K562 (cell line): Measurements from ENCODE around the gene RERE. TPM values are rescaled to one million over a fixed set of nuclear protein-coding genes. Genes with fewer than 3 reads are reported as not detected.

Source experiments
- ATAC-seq: fragments of 200-7000 bp; cut with Tn5 transposase; 3 replicates; pipeline ENCODE4 v1.9.1; 2020; ENCODE audit warnings: moderate library complexity
- BruUV-seq: library from RNA; stranded (reverse); fragments of 400-500 nt; replicated peaks from 2 replicates; lab custom pipeline; 2021; lab: Mats Ljungman, UMichigan
- CTCF ChIA-PET: fragments of 300-600 bp; formaldehyde crosslinking; extraction: SDS; loops from one replicate; lab custom pipeline; 2021; ENCODE audit warnings: low intra/inter-chr PET ratio; lab: Yijun Ruan, JAX
- POLR2A ChIA-PET: fragments of 300-600, 350-650 bp; sonication (Branson Sonifier 250); formaldehyde crosslinking; extraction: SDS; loops from one replicate; lab custom pipeline; 2021; ENCODE audit warnings: antibody characterized with exemption, inconsistent platforms; lab: Yijun Ruan, JAX
- DNase-seq, 4 experiments: peaks; one replicate each; pipeline versions ENCODE4 v3.0.0 to v3.0.0-alpha.2; 2011 to 2018; ENCODE audit warnings: low spot score in 3 of 4, mixed read lengths in 3 of 4; ENCODE audit errors: extremely low read depth in 1 of 4
- FAIRE-seq: peaks from 2 replicates; lab custom pipeline; 2011; peaks lifted over from hg19 to GRCh38; lab: Jason Lieb, UNC
- H2AFZ ChIP-seq: 2 replicates; pipeline ENCODE4 v1.6.0; 2011; ENCODE audit warnings: low read depth, low read length, control low read depth, inconsistent platforms
- H3K27ac ChIP-seq: fragments of 200-600 bp; 3 replicates; pipeline ENCODE4 v1.8.0; 2011; ENCODE audit warnings: low read depth, mild to moderate bottlenecking, control low read depth, inconsistent platforms, low read length, moderate library complexity, mixed read lengths; ENCODE audit errors: extremely low read depth
- H3K27me3 ChIP-seq, 2 experiments: fragments of 300-600 bp in 1 of 2; 2 replicates in 1 of 2; 3 replicates in 1 of 2; pipeline versions ENCODE4 v1.6.0 to v1.8.0; 2011; ENCODE audit warnings: inconsistent platforms in 2 of 2, low read length in 2 of 2, mild to moderate bottlenecking in 1 of 2, mixed read lengths in 1 of 2, moderate library complexity in 1 of 2; ENCODE audit not compliant: control insufficient read depth in 2 of 2, insufficient read depth in 2 of 2
- H3K36me3 ChIP-seq: fragments of 300-600 bp; 3 replicates; pipeline ENCODE4 v1.8.0; 2011; ENCODE audit warnings: mild to moderate bottlenecking, low read length, inconsistent platforms; ENCODE audit not compliant: control insufficient read depth, insufficient read depth
- H3K4me1 ChIP-seq, 2 experiments: fragments of 200-600 bp in 1 of 2; replicated peaks in 1 of 2; 2 replicates in 1 of 2; 3 replicates in 1 of 2; pipeline versions ENCODE4 v1.5.1 to v1.8.0; 2011; ENCODE audit warnings: inconsistent platforms in 2 of 2, low read length in 2 of 2, mild to moderate bottlenecking in 1 of 2, mixed read lengths in 1 of 2, moderate library complexity in 1 of 2; ENCODE audit not compliant: control insufficient read depth in 2 of 2, insufficient read depth in 2 of 2
- H3K4me2 ChIP-seq: 2 replicates; pipeline ENCODE4 v1.6.1; 2011; ENCODE audit warnings: low read length, control low read depth, inconsistent platforms, mixed read lengths; ENCODE audit not compliant: insufficient read depth
- H3K4me3 ChIP-seq: fragments of 200-600 bp; sonication (generic), shearing (Covaris generic); 2 replicates; pipeline ENCODE4 v1.5.1; 2016; ENCODE audit warnings: control low read depth, inconsistent platforms
- H3K79me2 ChIP-seq: fragments of 200-600 bp; 3 replicates; pipeline ENCODE4 v1.8.0; 2011; ENCODE audit warnings: low read length, inconsistent platforms; ENCODE audit not compliant: control insufficient read depth, insufficient read depth
- H3K9ac ChIP-seq, 2 experiments: 2 replicates each; pipeline versions ENCODE4 v1.6.0 to v1.6.1; 2011; ENCODE audit warnings: low read depth in 2 of 2, low read length in 2 of 2, control low read depth in 1 of 2, inconsistent platforms in 1 of 2, mild to moderate bottlenecking in 1 of 2, mixed read lengths in 1 of 2; ENCODE audit not compliant: insufficient read depth in 1 of 2
- H3K9me1 ChIP-seq: one replicate; pipeline ENCODE4 v1.6.0; 2011; ENCODE audit warnings: inconsistent platforms, mild to moderate bottlenecking, low read length, moderate library complexity; ENCODE audit not compliant: control insufficient read depth, insufficient read depth
- H3K9me3 ChIP-seq: replicated peaks from 2 replicates; pipeline ENCODE4 v1.5.1; 2011; ENCODE audit warnings: low read depth, low read length, inconsistent platforms; ENCODE audit not compliant: control insufficient read depth, insufficient read depth
- H4K20me1 ChIP-seq: replicated peaks from 2 replicates; pipeline ENCODE4 v1.6.1; 2011; ENCODE audit warnings: low read length, inconsistent platforms, mixed read lengths; ENCODE audit not compliant: control insufficient read depth, insufficient read depth
- GABPA ChIP-seq: fragments of 200-800 bp; sonication (Bioruptor generic); conservative IDR thresholded peaks from 2 replicates; pipeline ENCODE4 v1.6.1; 2016; ENCODE audit warnings: low read depth, missing genetic modification characterization, missing compliant biosample characterization
- HOMEZ ChIP-seq: fragments of 250-450 bp; sonication (Bioruptor Pico); IDR thresholded peaks from 2 replicates; pipeline ENCODE4 v1.4.0; 2020; ENCODE audit warnings: mild to moderate bottlenecking, moderate library complexity
- MYNN ChIP-seq, 2 experiments: sonication (generic); formaldehyde crosslinking in 1 of 2; IDR thresholded peaks; 2 replicates each; pipeline versions ENCODE4 v1.5.0 to v1.6.1; 2016 to 2020; ENCODE audit warnings: antibody characterized with exemption in 1 of 2, missing genetic modification reagents in 1 of 2
- ZNF165 ChIP-seq: fragments of 250-450 bp; sonication (Bioruptor Pico); IDR thresholded peaks from 2 replicates; pipeline ENCODE4 v1.4.0; 2020; ENCODE audit warnings: borderline replicate concordance
- ZNF316 ChIP-seq: fragments of 450-650 bp; IDR thresholded peaks from 2 replicates; pipeline ENCODE4 v1.6.1; 2016
- WGBS: fragments of 100-300 bp; shearing (Covaris generic); methylation state at CpG from one replicate; pipeline ENCODE4 v1.1.6; 2016; ENCODE audit warnings: low coverage, mixed read lengths; ENCODE audit not compliant: insufficient coverage; ENCODE audit errors: missing lambda C conversion rate; 5-methylcytosine and 5-hydroxymethylcytosine counted together
- in situ Hi-C: fragments of 300-500 bp; cut with MboI; formaldehyde crosslinking; loops from 4 replicates; pipeline ENCODE4 v1.15.0; 2018; ENCODE audit warnings: inconsistent platforms, mixed read lengths
- intact Hi-C: fragments of 100-400 bp; cut with micrococcal nuclease; formaldehyde crosslinking; loops from 2 replicates; pipeline ENCODE4 v1.14.2; 2022
- polyA plus RNA-seq, 8 experiments: library from polyadenylated mRNA; depleted of rRNA in 4 of 8; stranded (reverse) in 5 of 8; unstranded in 3 of 8; fragments of >200 nt; fragmentation: Nextera tagmentation in 2 of 8; fragmentation: Illumina TruSeq in 1 of 8; extraction: Ambion mirVana in 2 of 8; extraction: Trizol in 1 of 8; gene quantifications; 2 replicates each; pipeline versions ENCODE4 v1.2.1 to v1.2.3, GENCODE V29; 2011 to 2014; ENCODE audit warnings: inconsistent platforms in 1 of 8, missing spikeins in 1 of 8
- total RNA-seq, 7 experiments: library from RNA; depleted of rRNA in 6 of 7; stranded (reverse); fragments of >200 nt in 6 of 7; fragmentation: Illumina TruSeq in 2 of 7; extraction: Trizol in 2 of 7; gene quantifications; 2 replicates each; pipeline versions ENCODE4 v1.2.1 to v1.2.3, GENCODE V29; 2011 to 2021; ENCODE audit warnings: low replicate concordance in 1 of 7

The RERE gene
- total and polyA plus RNA-seq, 9 of the 15 experiments (the other 6 are each of a cell fraction or from before 2014, with no cell fraction given) = 3.0 to 51.5 (median 13.4) TPM

- no peak for TF ChIP-seq HOMEZ (CRISPR knock-in tag)
Measured at GRCh38 chr1:8711873-8712412, 105.5 kb downstream of the RERE start (continued).

GRCh38 chr1:8711151-8711550, 106.3 kb downstream of the RERE start:
- ATAC-seq (no peak), DNase-seq (no peak), FAIRE-seq (no peak)
- Histone ChIP-seq H3K9me3 (no peaks in the 10 kb centered on the region), H4K20me1 (no peaks in the 10 kb centered on the region), H3K4me1 (peaks cover 0 to 20% of the 10 kb centered on the region in 2 experiments; a peak in 3 of 5 replicates), H3K4me2 (no peak overlapping the region), H3K9me1 (no peaks in the 10 kb centered on the region), H2AFZ (no peak overlapping the region), H3K79me2 (peaks cover 31% of the 10 kb centered on the region), H3K27ac (no peak overlapping the region), H3K27me3 (no peaks in the 10 kb centered on the region), H3K36me3 (no peaks in the 10 kb centered on the region), H3K9ac (no peak overlapping the region), H3K4me3 (no peak overlapping the region)
- no peak for TF ChIP-seq ZNF165 (CRISPR knock-in tag)
- TF ChIP-seq MYNN (IDR thresholded peaks at IDR 0.05) = no peak
- TF ChIP-seq MYNN (CRISPR knock-in tag; IDR thresholded peaks at IDR 0.05) = no peak
- peak; percentile 9; the same call in 1 of the 2 replicates for TF ChIP-seq ZNF316
- no peak for TF ChIP-seq GABPA (tag)
- in situ Hi-C loops = no loop called here
- WGBS = 90% methylated on average over 5 of the region's 5 CpGs
- POLR2A ChIA-PET = interaction anchor here (0.7 kb wide), 1 partner anchor 148 kb away, joined by 5 read pairs; no protein-coding TSS in a partner anchor
- intact Hi-C loops = no loop called here
- no TSS peak for BruUV-seq
- CTCF ChIA-PET = no interaction called here
